OCI-LY3 (cell line): ENCODE data around the gene VEGFC.

Experiments
- EZH2phosphoT487 ChIP-seq: fragments of 200-600 bp; shearing (Covaris generic); IDR thresholded peaks from 2 replicates; pipeline ENCODE4 v1.6.1; 2018; ENCODE audit warnings: antibody characterized with exemption, mixed run types, low read depth
- TF ChIP-seq, protein P1 (sequence below): fragments of 200-600, 300-600 bp; sonication (generic); IDR thresholded peaks from 2 replicates; pipeline ENCODE4 v1.5.1; 2014; ENCODE audit warnings: antibody characterized with exemption, low read length, low read depth

DNA sequence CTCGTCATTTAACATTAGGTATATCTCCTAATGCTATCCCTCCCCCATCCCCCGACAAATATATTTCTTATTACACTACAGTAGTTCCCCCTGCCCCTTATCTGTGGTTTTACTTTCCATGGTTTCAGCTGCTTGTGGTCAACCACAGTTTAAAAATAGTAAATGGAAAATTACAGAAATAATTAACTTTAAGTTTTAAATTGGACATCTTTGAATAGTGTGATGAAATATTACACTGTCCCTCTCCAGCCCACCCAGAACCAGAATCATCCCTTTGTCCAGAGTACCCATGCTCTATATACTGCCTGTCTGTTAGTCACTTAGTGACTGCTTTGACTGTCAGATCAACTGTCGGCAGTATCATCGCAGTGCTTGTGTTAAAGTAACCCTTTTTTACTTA is 47.4 kb upstream of the VEGFC start:
- TF ChIP-seq, protein P1, sequence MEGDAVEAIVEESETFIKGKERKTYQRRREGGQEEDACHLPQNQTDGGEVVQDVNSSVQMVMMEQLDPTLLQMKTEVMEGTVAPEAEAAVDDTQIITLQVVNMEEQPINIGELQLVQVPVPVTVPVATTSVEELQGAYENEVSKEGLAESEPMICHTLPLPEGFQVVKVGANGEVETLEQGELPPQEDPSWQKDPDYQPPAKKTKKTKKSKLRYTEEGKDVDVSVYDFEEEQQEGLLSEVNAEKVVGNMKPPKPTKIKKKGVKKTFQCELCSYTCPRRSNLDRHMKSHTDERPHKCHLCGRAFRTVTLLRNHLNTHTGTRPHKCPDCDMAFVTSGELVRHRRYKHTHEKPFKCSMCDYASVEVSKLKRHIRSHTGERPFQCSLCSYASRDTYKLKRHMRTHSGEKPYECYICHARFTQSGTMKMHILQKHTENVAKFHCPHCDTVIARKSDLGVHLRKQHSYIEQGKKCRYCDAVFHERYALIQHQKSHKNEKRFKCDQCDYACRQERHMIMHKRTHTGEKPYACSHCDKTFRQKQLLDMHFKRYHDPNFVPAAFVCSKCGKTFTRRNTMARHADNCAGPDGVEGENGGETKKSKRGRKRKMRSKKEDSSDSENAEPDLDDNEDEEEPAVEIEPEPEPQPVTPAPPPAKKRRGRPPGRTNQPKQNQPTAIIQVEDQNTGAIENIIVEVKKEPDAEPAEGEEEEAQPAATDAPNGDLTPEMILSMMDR: no peak
- no peak for TF ChIP-seq EZH2phosphoT487
